Neural crest cell (in vitro differentiated cells): ENCODE data around the gene ADRA2A. TPM values are rescaled to one million over a fixed set of nuclear protein-coding genes. Genes with fewer than 3 reads are reported as not detected.

Experiments used
- DNase-seq: peaks from one replicate; pipeline ENCODE4 v3.0.0; 2021; ENCODE audit warnings: low read depth, mixed read lengths, low spot score
- H3K27ac Mint-ChIP-seq: one replicate; pipeline ENCODE4 v1.8.0; 2021; ENCODE audit warnings: mild to moderate bottlenecking, mixed read lengths; ENCODE audit not compliant: unreplicated experiment
- H3K27me3 Mint-ChIP-seq: 2 replicates; pipeline ENCODE4 v1.8.0; 2021; ENCODE audit warnings: low read depth, mild to moderate bottlenecking, mixed read lengths
- H3K36me3 Mint-ChIP-seq: 2 replicates; pipeline ENCODE4 v1.8.0; 2021; ENCODE audit warnings: low read depth, mild to moderate bottlenecking, mixed read lengths
- H3K4me1 Mint-ChIP-seq: 2 replicates; pipeline ENCODE4 v1.8.0; 2021; ENCODE audit warnings: mixed read lengths
- H3K4me3 Mint-ChIP-seq: one replicate; pipeline ENCODE4 v1.8.0; 2021; ENCODE audit warnings: mild to moderate bottlenecking, mixed read lengths
- H3K9me3 Mint-ChIP-seq: 2 replicates; pipeline ENCODE4 v1.8.0; 2021; ENCODE audit warnings: mixed read lengths
- total RNA-seq: library from RNA; stranded (reverse); gene quantifications from 2 replicates; pipeline ENCODE4 v1.2.1, GENCODE V29; 2021
- TF ChIP-seq, protein P1 (sequence below): fragments of 200-600 bp; sonication (generic); conservative IDR thresholded peaks from 2 replicates; pipeline ENCODE4 v1.5.0; 2021; ENCODE audit warnings: antibody characterized with exemption, mild to moderate bottlenecking

The ADRA2A gene
- total RNA-seq, 1 donor from 2014 or later = 0.14 TPM

DNA sequence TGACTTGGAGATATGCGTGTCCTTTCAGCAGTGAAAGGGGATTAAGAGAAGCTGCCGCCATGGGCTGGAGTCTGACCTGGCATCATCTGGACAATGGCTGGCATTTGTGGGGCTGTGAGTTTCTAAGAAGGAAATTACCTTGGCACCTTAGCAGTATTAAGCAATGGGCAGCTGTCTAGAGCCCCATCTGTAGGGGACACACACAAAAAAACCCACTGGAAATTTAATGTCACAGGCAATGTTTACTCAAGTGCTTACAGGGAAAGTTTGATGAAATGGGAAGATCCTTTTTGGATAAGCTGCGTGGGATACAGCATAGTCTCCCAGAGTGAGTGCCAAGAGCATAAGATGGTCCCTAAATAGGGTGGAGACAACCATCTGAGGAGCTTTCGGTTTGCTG, 25.0 kb downstream of the ADRA2A start:
- TF ChIP-seq, protein P1, sequence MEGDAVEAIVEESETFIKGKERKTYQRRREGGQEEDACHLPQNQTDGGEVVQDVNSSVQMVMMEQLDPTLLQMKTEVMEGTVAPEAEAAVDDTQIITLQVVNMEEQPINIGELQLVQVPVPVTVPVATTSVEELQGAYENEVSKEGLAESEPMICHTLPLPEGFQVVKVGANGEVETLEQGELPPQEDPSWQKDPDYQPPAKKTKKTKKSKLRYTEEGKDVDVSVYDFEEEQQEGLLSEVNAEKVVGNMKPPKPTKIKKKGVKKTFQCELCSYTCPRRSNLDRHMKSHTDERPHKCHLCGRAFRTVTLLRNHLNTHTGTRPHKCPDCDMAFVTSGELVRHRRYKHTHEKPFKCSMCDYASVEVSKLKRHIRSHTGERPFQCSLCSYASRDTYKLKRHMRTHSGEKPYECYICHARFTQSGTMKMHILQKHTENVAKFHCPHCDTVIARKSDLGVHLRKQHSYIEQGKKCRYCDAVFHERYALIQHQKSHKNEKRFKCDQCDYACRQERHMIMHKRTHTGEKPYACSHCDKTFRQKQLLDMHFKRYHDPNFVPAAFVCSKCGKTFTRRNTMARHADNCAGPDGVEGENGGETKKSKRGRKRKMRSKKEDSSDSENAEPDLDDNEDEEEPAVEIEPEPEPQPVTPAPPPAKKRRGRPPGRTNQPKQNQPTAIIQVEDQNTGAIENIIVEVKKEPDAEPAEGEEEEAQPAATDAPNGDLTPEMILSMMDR = no peak
- Mint-ChIP-seq H3K27ac (no peak overlapping the region), H3K4me1 (no peaks in the 10 kb centered on the region), H3K27me3 (peaks cover 18% of the 10 kb centered on the region), H3K4me3 (no peak overlapping the region), H3K9me3 (peaks cover 6% of the 10 kb centered on the region), H3K36me3 (no peaks in the 10 kb centered on the region)
- no peak for DNase-seq

DNA sequence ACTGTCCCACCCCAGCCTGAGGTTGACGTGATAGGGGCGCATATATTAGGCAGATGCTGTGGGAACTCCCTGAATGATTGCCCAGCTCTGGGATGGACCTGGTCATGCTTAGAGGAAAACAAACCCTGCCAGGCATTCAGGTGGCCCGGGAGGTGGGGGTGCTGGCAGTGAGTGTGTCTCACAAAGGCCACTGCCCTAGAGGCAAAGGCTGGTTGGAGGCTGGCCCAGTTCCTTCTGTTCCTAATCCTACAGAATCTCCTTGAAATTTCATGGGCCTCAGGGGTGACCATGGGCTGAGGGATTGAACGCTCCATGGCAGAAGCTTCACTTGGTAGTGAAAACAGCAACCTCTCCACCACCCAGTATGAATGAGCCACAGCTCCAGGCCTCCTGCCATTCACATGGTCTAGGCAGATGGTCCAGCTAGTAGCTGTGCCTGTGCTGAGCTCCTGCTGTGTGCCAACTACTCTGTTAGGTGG, 25.6 kb downstream of the ADRA2A start:
- no peak for DNase-seq
- Mint-ChIP-seq H3K27ac (no peak overlapping the region), H3K4me1 (no peaks in the 10 kb centered on the region), H3K4me3 (no peak overlapping the region), H3K36me3 (no peaks in the 10 kb centered on the region), H3K9me3 (peaks cover 6% of the 10 kb centered on the region), H3K27me3 (peaks cover 18% of the 10 kb centered on the region)
- TF ChIP-seq, protein P1 = no peak

DNA sequence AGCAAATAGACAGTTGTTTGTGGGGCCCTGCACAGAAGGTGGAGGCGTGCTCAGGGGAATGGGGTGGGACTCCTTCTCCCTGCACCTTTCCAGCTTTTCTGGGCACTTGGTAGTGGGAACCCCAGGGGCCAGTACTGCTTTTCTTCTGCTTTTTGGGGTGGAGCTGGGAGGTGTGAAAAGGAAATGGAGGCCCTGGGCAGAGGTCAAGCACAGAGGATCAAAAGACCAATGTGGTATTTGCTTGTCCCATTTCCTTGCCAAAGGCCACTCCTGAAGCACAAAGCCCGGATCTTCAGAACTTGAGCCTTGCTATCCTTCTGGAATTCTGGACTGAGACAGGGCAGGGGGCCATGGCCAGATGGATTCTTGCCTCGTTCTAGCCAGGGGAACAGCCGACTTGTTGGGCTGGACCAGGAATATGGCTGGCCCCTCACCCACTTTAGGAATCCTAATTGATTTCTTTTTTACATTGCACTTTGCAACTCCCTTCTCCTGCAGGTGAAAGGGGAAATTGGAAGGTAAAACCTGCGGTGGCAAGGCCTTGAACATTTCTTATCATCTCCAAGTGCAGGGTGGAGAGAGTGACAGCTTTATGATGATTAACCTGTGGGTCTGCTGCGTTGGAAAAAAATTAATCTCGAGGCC, 26.5 kb downstream of the ADRA2A start:
- H3K27ac Mint-ChIP-seq = no peak overlapping the region
- no peaks in the 10 kb centered on the region for H3K36me3 Mint-ChIP-seq
- TF ChIP-seq, protein P1 = no peak
- H3K27me3 Mint-ChIP-seq = peaks cover 18% of the 10 kb centered on the region
- H3K9me3 Mint-ChIP-seq = peaks cover 6% of the 10 kb centered on the region
- H3K4me1 Mint-ChIP-seq = no peaks in the 10 kb centered on the region
- DNase-seq = no peak
- no peak overlapping the region for H3K4me3 Mint-ChIP-seq

DNA sequence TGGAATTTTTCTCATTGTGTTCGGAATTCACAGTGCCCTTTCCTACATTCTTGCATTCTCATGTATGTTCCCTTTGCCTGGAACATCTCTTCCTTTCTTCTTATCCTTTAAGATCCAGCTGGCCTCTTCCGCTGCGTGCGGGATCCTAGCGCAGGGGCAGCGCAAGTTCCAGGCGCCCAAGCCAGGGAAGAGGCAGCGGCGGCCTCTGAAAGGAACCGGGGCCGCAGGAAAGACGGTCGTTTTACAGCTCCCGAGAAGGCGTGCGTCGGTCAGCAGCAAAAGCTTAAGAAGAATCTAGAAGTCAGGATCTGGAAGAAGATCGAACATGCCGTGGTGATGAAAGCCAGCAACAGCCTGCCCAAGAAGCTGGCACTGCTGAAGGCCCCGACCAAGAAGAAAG, 28.0 kb downstream of the ADRA2A start:
- Mint-ChIP-seq H3K9me3 (peaks cover 6% of the 10 kb centered on the region), H3K4me1 (no peaks in the 10 kb centered on the region), H3K36me3 (no peaks in the 10 kb centered on the region), H3K27me3 (peaks cover 18% of the 10 kb centered on the region), H3K27ac (no peak overlapping the region), H3K4me3 (no peak overlapping the region)
- DNase-seq = no peak
- TF ChIP-seq, protein P1 = no peak

DNA sequence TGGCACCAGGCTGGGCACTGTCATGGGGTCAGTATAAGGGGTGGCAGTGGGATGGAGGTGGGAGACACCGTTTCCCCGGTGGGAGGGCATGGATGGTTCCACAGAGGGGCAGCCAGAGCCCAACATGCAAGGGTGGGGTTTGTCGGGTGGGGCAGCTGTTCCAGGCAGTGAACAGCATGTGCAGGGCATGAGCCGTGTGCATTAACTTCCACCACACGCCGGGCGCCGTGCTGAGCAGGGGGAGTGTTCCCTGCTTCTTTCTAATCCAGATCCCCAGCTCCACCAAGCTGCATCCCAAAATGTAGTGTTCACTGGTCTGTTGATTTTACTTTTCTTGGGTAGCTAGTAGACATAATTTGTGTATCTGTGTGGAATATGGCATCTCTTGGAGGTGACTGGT, 29.3 kb downstream of the ADRA2A start:
- Mint-ChIP-seq H3K4me1 (no peaks in the 10 kb centered on the region), H3K36me3 (no peaks in the 10 kb centered on the region), H3K4me3 (no peak overlapping the region), H3K27me3 (peaks cover 11% of the 10 kb centered on the region), H3K27ac (no peak overlapping the region), H3K9me3 (peaks cover 6% of the 10 kb centered on the region)
- TF ChIP-seq, protein P1 = no peak
- DNase-seq = no peak
